Measurements from ENCODE around the gene CHORDC1.
"Not testable (repeated sequence)": the region's sequence is repeated elsewhere in the genome, so short reads cannot be mapped to it uniquely, and the experiment has no call there.

Gene CHORDC1

GRCh38 chr11:90234977-90235376 lies 12.1 kb upstream of the CHORDC1 start:
- no peaks in the 10 kb centered on the region for H3K36me3 ChIP-seq (ENCODE audit: insufficient read depth, low read length)
- no peak overlapping the region for H3K9ac ChIP-seq (ENCODE audit: low read depth, low read length)

GRCh38 chr11:90229791-90230190 lies 6.9 kb upstream of the CHORDC1 start:
- Histone ChIP-seq H3K4me1 (ENCODE audit: insufficient read depth, low read length) (no peaks in the 10 kb centered on the region), H3K36me3 (ENCODE audit: insufficient read depth, low read length) (no peaks in the 10 kb centered on the region), H3K9ac (ENCODE audit: low read depth, low read length) (no peak overlapping the region), H3K9me3 (ENCODE audit: control insufficient read depth, insufficient read depth, low read length) (peaks cover 4% of the 10 kb centered on the region; the same call in 1 of the 2 replicates)

More at GRCh38 chr11:90234977-90235376, 12.1 kb upstream of the CHORDC1 start:
- no peaks in the 10 kb centered on the region for H3K9me3 ChIP-seq (ENCODE audit: control insufficient read depth, insufficient read depth, low read length)
- H3K4me1 ChIP-seq (ENCODE audit: insufficient read depth, low read length), result no peaks in the 10 kb centered on the region

- no peaks in the 10 kb centered on the region for H3K4me1 ChIP-seq (ENCODE audit: insufficient read depth, low read length)
- no peaks in the 10 kb centered on the region for H3K36me3 ChIP-seq (ENCODE audit: insufficient read depth, low read length)
- H3K9ac ChIP-seq (ENCODE audit: low read depth, low read length), result no peak overlapping the region
- peaks cover 4% of the 10 kb centered on the region; the same call in 1 of the 2 replicates for H3K9me3 ChIP-seq (ENCODE audit: control insufficient read depth, insufficient read depth, low read length)
These were observed 5.2 kb upstream of the CHORDC1 start for GRCh38 chr11:90228056-90228455.

- Histone ChIP-seq H3K36me3 (ENCODE audit: insufficient read depth, low read length) (no peaks in the 10 kb centered on the region), H3K9me3 (ENCODE audit: control insufficient read depth, insufficient read depth, low read length) (0 out of 2 replicates have a peak, but pooled peaks cover 6% of the 10 kb centered on the region), H3K4me1 (ENCODE audit: insufficient read depth, low read length) (no peaks in the 10 kb centered on the region; the same call in 1 of the 2 replicates)
These were observed 368 bp upstream of the CHORDC1 start for GRCh38 chr11:90223248-90223585.

GRCh38 chr11:90221803-90222458 lies 918 bp downstream of the CHORDC1 start:
- Histone ChIP-seq H3K4me1 (ENCODE audit: insufficient read depth, low read length) (no peaks in the 10 kb centered on the region; the same call in 1 of the 2 replicates), H3K9me3 (ENCODE audit: control insufficient read depth, insufficient read depth, low read length) (0 out of 2 replicates have a peak, but pooled peaks cover 6% of the 10 kb centered on the region), H3K9ac (ENCODE audit: low read depth, low read length) (peak overlapping the region; percentile 65), H3K36me3 (ENCODE audit: insufficient read depth, low read length) (no peaks in the 10 kb centered on the region)

More at GRCh38 chr11:90223248-90223585, 368 bp upstream of the CHORDC1 start:
- peak overlapping the region; percentile 65 for H3K9ac ChIP-seq (ENCODE audit: low read depth, low read length)

- H3K9ac ChIP-seq (ENCODE audit: low read depth, low read length), result no peak overlapping the region
- H3K4me1 ChIP-seq (ENCODE audit: insufficient read depth, low read length), result no peaks in the 10 kb centered on the region; the same call in 1 of the 2 replicates
- no peaks in the 10 kb centered on the region for H3K36me3 ChIP-seq (ENCODE audit: insufficient read depth, low read length)
- H3K9me3 ChIP-seq (ENCODE audit: control insufficient read depth, insufficient read depth, low read length), result 0 out of 2 replicates have a peak, but pooled peaks cover 6% of the 10 kb centered on the region
These were observed 2.5 kb downstream of the CHORDC1 start for GRCh38 chr11:90220391-90220790.

GRCh38 chr11:90219438-90219837 lies 3.4 kb downstream of the CHORDC1 start:
- Histone ChIP-seq H3K36me3 (ENCODE audit: insufficient read depth, low read length) (no peaks in the 10 kb centered on the region), H3K4me1 (ENCODE audit: insufficient read depth, low read length) (no peaks in the 10 kb centered on the region; the same call in 1 of the 2 replicates), H3K9ac (ENCODE audit: low read depth, low read length) (no peak overlapping the region), H3K9me3 (ENCODE audit: control insufficient read depth, insufficient read depth, low read length) (0 out of 2 replicates have a peak, but pooled peaks cover 6% of the 10 kb centered on the region)

GRCh38 chr11:90218606-90219005 lies 4.2 kb downstream of the CHORDC1 start:
- H3K36me3 ChIP-seq (ENCODE audit: insufficient read depth, low read length), result peaks cover 3% of the 10 kb centered on the region; the same call in 1 of the 2 replicates
- no peaks in the 10 kb centered on the region; the same call in 1 of the 2 replicates for H3K4me1 ChIP-seq (ENCODE audit: insufficient read depth, low read length)
- no peak overlapping the region for H3K9ac ChIP-seq (ENCODE audit: low read depth, low read length)

GRCh38 chr11:90216611-90217010 lies 6.2 kb downstream of the CHORDC1 start:
- Histone ChIP-seq H3K36me3 (ENCODE audit: insufficient read depth, low read length) (peaks cover 12% of the 10 kb centered on the region), H3K4me1 (ENCODE audit: insufficient read depth, low read length) (no peaks in the 10 kb centered on the region; the same call in 1 of the 2 replicates)

More at GRCh38 chr11:90218606-90219005, 4.2 kb downstream of the CHORDC1 start:
- H3K9me3 ChIP-seq (ENCODE audit: control insufficient read depth, insufficient read depth, low read length), result 0 out of 2 replicates have a peak, but pooled peaks cover 6% of the 10 kb centered on the region

GRCh38 chr11:90213322-90213721 lies 9.5 kb downstream of the CHORDC1 start:
- Histone ChIP-seq H3K4me1 (ENCODE audit: insufficient read depth, low read length) (no peaks in the 10 kb centered on the region), H3K9ac (ENCODE audit: low read depth, low read length) (no peak overlapping the region), H3K9me3 (ENCODE audit: control insufficient read depth, insufficient read depth, low read length) (no peaks in the 10 kb centered on the region), H3K36me3 (ENCODE audit: insufficient read depth, low read length) (peaks cover 15% of the 10 kb centered on the region)

More at GRCh38 chr11:90216611-90217010, 6.2 kb downstream of the CHORDC1 start:
- H3K9ac ChIP-seq (ENCODE audit: low read depth, low read length), result no peak overlapping the region
- H3K9me3 ChIP-seq (ENCODE audit: control insufficient read depth, insufficient read depth, low read length), result 0 out of 2 replicates have a peak, but pooled peaks cover 6% of the 10 kb centered on the region

GRCh38 chr11:90208857-90209256 lies 14.0 kb downstream of the CHORDC1 start:
- no peaks in the 10 kb centered on the region for H3K4me1 ChIP-seq (ENCODE audit: insufficient read depth, low read length)
- peaks cover 15% of the 10 kb centered on the region for H3K36me3 ChIP-seq (ENCODE audit: insufficient read depth, low read length)
- H3K9me3 ChIP-seq (ENCODE audit: control insufficient read depth, insufficient read depth, low read length), result no peaks in the 10 kb centered on the region
- no peak overlapping the region for H3K9ac ChIP-seq (ENCODE audit: low read depth, low read length)

- H3K4me1 ChIP-seq (ENCODE audit: insufficient read depth, low read length), result not testable (repeated sequence)
- peaks cover 11% of the 10 kb centered on the region for H3K36me3 ChIP-seq (ENCODE audit: insufficient read depth, low read length)
These were observed 14.9 kb downstream of the CHORDC1 start for GRCh38 chr11:90207992-90208391.

GRCh38 chr11:90204832-90205646 lies 17.8 kb downstream of the CHORDC1 start:
- Histone ChIP-seq H3K36me3 (ENCODE audit: insufficient read depth, low read length) (peaks cover 7% of the 10 kb centered on the region), H3K9me3 (ENCODE audit: control insufficient read depth, insufficient read depth, low read length) (no peaks in the 10 kb centered on the region), H3K4me1 (ENCODE audit: insufficient read depth, low read length) (no peaks in the 10 kb centered on the region), H3K9ac (ENCODE audit: low read depth, low read length) (no peak overlapping the region)

More at GRCh38 chr11:90207992-90208391, 14.9 kb downstream of the CHORDC1 start:
- not testable (repeated sequence) for H3K9me3 ChIP-seq (ENCODE audit: control insufficient read depth, insufficient read depth, low read length); H3K9ac ChIP-seq (ENCODE audit: low read depth, low read length)

GRCh38 chr11:90204407-90204806 lies 18.4 kb downstream of the CHORDC1 start:
- Histone ChIP-seq H3K9me3 (ENCODE audit: control insufficient read depth, insufficient read depth, low read length) (no peaks in the 10 kb centered on the region), H3K4me1 (ENCODE audit: insufficient read depth, low read length) (no peaks in the 10 kb centered on the region), H3K36me3 (ENCODE audit: insufficient read depth, low read length) (peaks cover 4% of the 10 kb centered on the region), H3K9ac (ENCODE audit: low read depth, low read length) (no peak overlapping the region)
